ENCODE results near the gene NAALADL2. TPM values are rescaled to one million over a fixed set of nuclear protein-coding genes. Genes with fewer than 3 reads are reported as not detected.

The NAALADL2 gene
- total RNA-seq, 1 experiment from 2014 or later: 1.9 TPM

DNA sequence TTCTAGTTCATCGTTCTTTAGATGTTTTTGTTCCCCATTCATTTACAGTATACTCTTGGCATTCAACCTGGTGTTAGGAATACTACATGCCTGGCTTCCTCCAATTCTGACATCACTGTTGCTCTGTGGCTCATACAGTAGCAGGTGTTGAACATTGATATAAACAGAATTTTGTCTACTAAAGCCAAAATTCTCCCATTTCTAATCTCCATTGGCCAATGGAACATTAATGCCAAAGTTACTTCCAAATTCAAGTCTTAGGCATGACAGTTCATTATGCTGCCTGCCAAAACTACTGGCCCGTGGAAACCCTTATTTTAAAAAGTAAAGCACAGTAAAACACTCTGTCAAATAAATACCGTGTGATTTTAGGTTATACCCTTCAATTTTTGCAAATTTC lies 368.0 kb downstream of the NAALADL2 start:
- Histone ChIP-seq H3K4me1 (ENCODE audit: insufficient read depth, low read length) (no peaks in the 10 kb centered on the region), H3K27ac (ENCODE audit: low read length) (no peak overlapping the region), H3K9ac (ENCODE audit: low read length) (no peak overlapping the region), H3K9me2 (replicated peaks; ENCODE audit: low read length) (no peaks in the 10 kb centered on the region), H2AFZ (ENCODE audit: low read length) (no peak overlapping the region), H3K4me3 (ENCODE audit: low read length) (no peak overlapping the region), H3K79me2 (ENCODE audit: low read length) (no peaks in the 10 kb centered on the region), H3K4me2 (ENCODE audit: low read length) (no peak overlapping the region), H3K27me3 (ENCODE audit: low read length) (no peaks in the 10 kb centered on the region), H3K9me3 (ENCODE audit: low read length) (no peaks in the 10 kb centered on the region), H3K36me3 (ENCODE audit: low read depth, low read length) (no peaks in the 10 kb centered on the region), H4K20me1 (ENCODE audit: low read length) (no peaks in the 10 kb centered on the region), H3F3A (ENCODE audit: low read length, unreplicated experiment) (no peaks in the 10 kb centered on the region)
- intact Hi-C loops (cut with micrococcal nuclease): no loop called here
- no TSS peak for BruUV-seq (replicated peaks)
- CTCF ChIA-PET: no interaction called here
- DNase-seq (no peak), ATAC-seq (no peak)
- POLR2A ChIA-PET (ENCODE audit: unreplicated experiment): no interaction called here
- TF ChIP-seq, protein P1, sequence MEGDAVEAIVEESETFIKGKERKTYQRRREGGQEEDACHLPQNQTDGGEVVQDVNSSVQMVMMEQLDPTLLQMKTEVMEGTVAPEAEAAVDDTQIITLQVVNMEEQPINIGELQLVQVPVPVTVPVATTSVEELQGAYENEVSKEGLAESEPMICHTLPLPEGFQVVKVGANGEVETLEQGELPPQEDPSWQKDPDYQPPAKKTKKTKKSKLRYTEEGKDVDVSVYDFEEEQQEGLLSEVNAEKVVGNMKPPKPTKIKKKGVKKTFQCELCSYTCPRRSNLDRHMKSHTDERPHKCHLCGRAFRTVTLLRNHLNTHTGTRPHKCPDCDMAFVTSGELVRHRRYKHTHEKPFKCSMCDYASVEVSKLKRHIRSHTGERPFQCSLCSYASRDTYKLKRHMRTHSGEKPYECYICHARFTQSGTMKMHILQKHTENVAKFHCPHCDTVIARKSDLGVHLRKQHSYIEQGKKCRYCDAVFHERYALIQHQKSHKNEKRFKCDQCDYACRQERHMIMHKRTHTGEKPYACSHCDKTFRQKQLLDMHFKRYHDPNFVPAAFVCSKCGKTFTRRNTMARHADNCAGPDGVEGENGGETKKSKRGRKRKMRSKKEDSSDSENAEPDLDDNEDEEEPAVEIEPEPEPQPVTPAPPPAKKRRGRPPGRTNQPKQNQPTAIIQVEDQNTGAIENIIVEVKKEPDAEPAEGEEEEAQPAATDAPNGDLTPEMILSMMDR (conservative IDR thresholded peaks at IDR 0.05; ENCODE audit: low read depth, low read length): no peak
- TF ChIP-seq EZH2phosphoT487 (IDR thresholded peaks at IDR 0.05; ENCODE audit: borderline replicate concordance, low read length) (no peak), EZH2 (IDR thresholded peaks at IDR 0.05; ENCODE audit: low read length, unreplicated experiment) (no peak)

DNA sequence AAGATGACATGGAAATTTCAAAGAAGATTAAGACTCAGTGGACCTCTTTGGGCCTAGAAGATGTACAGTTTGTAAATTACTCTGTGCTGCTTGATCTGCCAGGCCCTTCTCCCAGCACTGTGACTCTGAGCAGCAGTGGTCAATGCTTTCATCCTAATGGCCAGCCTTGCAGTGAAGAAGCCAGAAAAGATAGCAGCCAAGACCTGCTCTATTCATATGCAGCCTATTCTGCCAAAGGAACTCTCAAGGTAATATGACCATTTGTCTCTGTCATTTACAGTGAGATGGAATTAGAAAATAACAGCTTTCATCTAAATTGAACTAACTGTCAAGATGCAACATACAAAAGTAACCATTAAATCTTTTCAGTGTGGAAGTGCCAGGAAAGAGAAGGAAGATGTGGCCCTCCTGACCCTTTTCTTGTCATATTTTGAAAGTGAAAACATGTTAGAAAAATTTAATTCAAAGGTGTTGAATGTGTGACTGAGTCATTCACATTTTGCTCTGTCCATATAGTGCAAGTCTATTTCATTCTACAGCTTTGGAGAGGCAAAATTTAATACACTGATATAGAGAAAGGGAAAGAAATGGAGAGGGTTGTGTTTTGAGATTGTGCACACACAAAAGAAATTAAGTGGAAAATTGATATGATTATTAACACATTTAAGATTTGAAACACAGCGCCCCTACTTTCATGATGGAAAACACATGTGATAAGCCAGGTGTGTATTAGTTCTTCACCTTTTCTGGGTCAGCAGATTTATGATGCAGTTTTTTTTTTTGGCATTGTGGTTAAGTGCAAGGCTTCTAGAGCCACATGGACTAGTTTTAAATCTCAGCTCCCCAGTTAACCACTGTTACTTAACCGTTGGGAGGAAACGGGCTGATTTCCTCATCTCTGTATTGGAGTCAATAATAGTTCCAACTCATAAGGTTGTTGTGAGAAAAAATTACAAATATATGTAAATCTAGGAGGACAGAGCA lies 375.1 kb downstream of the NAALADL2 start:
- ChIA-PET POLR2A (ENCODE audit: unreplicated experiment) (no interaction called here), CTCF (no interaction called here)
- Histone ChIP-seq H3F3A (ENCODE audit: low read length, unreplicated experiment) (no peaks in the 10 kb centered on the region), H3K36me3 (ENCODE audit: low read depth, low read length) (no peaks in the 10 kb centered on the region), H3K27ac (ENCODE audit: low read length) (no peak overlapping the region), H2AFZ (ENCODE audit: low read length) (no peak overlapping the region), H3K4me2 (ENCODE audit: low read length) (no peak overlapping the region), H3K9me3 (ENCODE audit: low read length) (no peaks in the 10 kb centered on the region), H4K20me1 (ENCODE audit: low read length) (no peaks in the 10 kb centered on the region), H3K4me3 (ENCODE audit: low read length) (no peak overlapping the region), H3K9me2 (replicated peaks; ENCODE audit: low read length) (no peaks in the 10 kb centered on the region), H3K79me2 (ENCODE audit: low read length) (no peaks in the 10 kb centered on the region), H3K9ac (ENCODE audit: low read length) (no peak overlapping the region), H3K27me3 (ENCODE audit: low read length) (no peaks in the 10 kb centered on the region), H3K4me1 (ENCODE audit: insufficient read depth, low read length) (no peaks in the 10 kb centered on the region)
- ATAC-seq (no peak), DNase-seq (no peak)
- no TSS peak for BruUV-seq (replicated peaks)
- intact Hi-C loops (cut with micrococcal nuclease): no loop called here
- TF ChIP-seq EZH2 (IDR thresholded peaks at IDR 0.05; ENCODE audit: low read length, unreplicated experiment): no peak
- TF ChIP-seq EZH2phosphoT487 (IDR thresholded peaks at IDR 0.05; ENCODE audit: borderline replicate concordance, low read length): no peak
- TF ChIP-seq, protein P1 (conservative IDR thresholded peaks at IDR 0.05; ENCODE audit: low read depth, low read length): no peak

DNA sequence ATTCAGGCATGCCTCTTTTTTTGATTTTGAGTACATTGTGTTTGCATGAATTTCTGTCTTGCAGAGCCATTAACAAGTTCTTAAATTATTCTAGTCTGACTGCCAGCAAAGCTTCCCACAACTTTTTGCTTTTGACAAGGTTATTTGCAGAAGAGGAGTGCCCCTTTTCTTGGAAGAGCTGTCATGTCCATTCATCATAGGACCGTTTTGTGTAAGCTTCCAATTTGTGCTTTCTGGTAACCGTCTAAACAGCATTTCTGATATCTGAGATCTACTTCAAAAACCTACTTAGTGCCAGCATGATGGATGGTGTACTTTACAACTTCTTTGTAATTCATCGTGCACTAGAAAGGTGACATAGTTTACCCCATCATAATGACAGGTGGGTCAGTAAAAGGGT lies 379.7 kb downstream of the NAALADL2 start:
- ChIA-PET POLR2A (ENCODE audit: unreplicated experiment) (no interaction called here), CTCF (no interaction called here)
- Histone ChIP-seq H3K27me3 (ENCODE audit: low read length) (no peaks in the 10 kb centered on the region), H3K4me1 (ENCODE audit: insufficient read depth, low read length) (no peaks in the 10 kb centered on the region), H3K4me2 (ENCODE audit: low read length) (no peak overlapping the region), H3K9me2 (replicated peaks; ENCODE audit: low read length) (no peaks in the 10 kb centered on the region), H3K36me3 (ENCODE audit: low read depth, low read length) (no peaks in the 10 kb centered on the region), H2AFZ (ENCODE audit: low read length) (no peak overlapping the region), H3K27ac (ENCODE audit: low read length) (no peak overlapping the region), H3K9ac (ENCODE audit: low read length) (no peak overlapping the region), H3F3A (ENCODE audit: low read length, unreplicated experiment) (no peaks in the 10 kb centered on the region), H4K20me1 (ENCODE audit: low read length) (no peaks in the 10 kb centered on the region), H3K4me3 (ENCODE audit: low read length) (no peak overlapping the region), H3K79me2 (ENCODE audit: low read length) (no peaks in the 10 kb centered on the region), H3K9me3 (ENCODE audit: low read length) (no peaks in the 10 kb centered on the region)
- ATAC-seq (no peak), DNase-seq (no peak)
- TF ChIP-seq EZH2phosphoT487 (IDR thresholded peaks at IDR 0.05; ENCODE audit: borderline replicate concordance, low read length) (no peak), EZH2 (IDR thresholded peaks at IDR 0.05; ENCODE audit: low read length, unreplicated experiment) (no peak)
- TF ChIP-seq, protein P1 (conservative IDR thresholded peaks at IDR 0.05; ENCODE audit: low read depth, low read length): no peak
- intact Hi-C loops (cut with micrococcal nuclease): no loop called here
- no TSS peak for BruUV-seq (replicated peaks)
